GM21526 (cell line): Measurements from ENCODE around the gene KCND2.

Source experiments
- ATAC-seq: cut with Tn5 transposase; IDR thresholded peaks from one replicate; pipeline ENCODE4 v1.9.1; 2021; ENCODE audit warnings: moderate library complexity; ENCODE audit not compliant: unreplicated experiment, low FRiP score

KCND2 gene

GRCh38 chr7:120307991-120308545 lies 35.1 kb downstream of the KCND2 start:
- no peak for ATAC-seq

- ATAC-seq = no peak
These were observed 38.2 kb downstream of the KCND2 start for GRCh38 chr7:120311028-120311788.

- no peak for ATAC-seq
These were observed 47.4 kb downstream of the KCND2 start for GRCh38 chr7:120320218-120320961.

GRCh38 chr7:120327054-120327453 lies 54.1 kb downstream of the KCND2 start:
- no peak for ATAC-seq

GRCh38 chr7:120332433-120332832 lies 59.5 kb downstream of the KCND2 start:
- no peak for ATAC-seq

- peak; percentile 73 for ATAC-seq
These were observed 61.5 kb downstream of the KCND2 start for GRCh38 chr7:120334475-120334874.

GRCh38 chr7:120337308-120337907 lies 64.4 kb downstream of the KCND2 start:
- peak; percentile 62 for ATAC-seq

GRCh38 chr7:120344276-120344675 lies 71.3 kb downstream of the KCND2 start:
- no peak for ATAC-seq

GRCh38 chr7:120353171-120353570 lies 80.2 kb downstream of the KCND2 start:
- no peak for ATAC-seq

- peak; percentile 93 for ATAC-seq
These were observed 87.9 kb downstream of the KCND2 start for GRCh38 chr7:120360918-120361317.

GRCh38 chr7:120363414-120363813 lies 90.4 kb downstream of the KCND2 start:
- no peak for ATAC-seq

GRCh38 chr7:120370954-120371353 lies 98.0 kb downstream of the KCND2 start:
- no peak for ATAC-seq

GRCh38 chr7:120373174-120373573 lies 100.2 kb downstream of the KCND2 start:
- ATAC-seq = no peak

- peak; percentile 47 for ATAC-seq
These were observed 121.6 kb downstream of the KCND2 start for GRCh38 chr7:120394595-120394994.

- ATAC-seq = peak; percentile 90
These were observed 122.6 kb downstream of the KCND2 start for GRCh38 chr7:120395526-120396019.

- no peak for ATAC-seq
These were observed 125.5 kb downstream of the KCND2 start for GRCh38 chr7:120398284-120399000.

- no peak for ATAC-seq
These were observed 128.0 kb downstream of the KCND2 start for GRCh38 chr7:120400806-120401455.

- ATAC-seq = peak; percentile 55
These were observed 129.2 kb downstream of the KCND2 start for GRCh38 chr7:120402079-120402767.

- no peak for ATAC-seq
These were observed 129.8 kb downstream of the KCND2 start for GRCh38 chr7:120402801-120403200.
